Neural progenitor cell (in vitro differentiated cells): Measurements from ENCODE around the gene OPRL1.

Source experiments
- EZH2phosphoT487 ChIP-seq: fragments of 200-600 bp; sonication (generic); IDR thresholded peaks from 2 replicates; pipeline ENCODE4 v1.6.1; 2017; ENCODE audit warnings: antibody characterized with exemption
- TF ChIP-seq, protein P1 (sequence below): fragments of 200-600 bp; sonication (generic); IDR thresholded peaks from 2 replicates; pipeline ENCODE4 v1.5.1; 2017; ENCODE audit warnings: antibody characterized with exemption, mild to moderate bottlenecking

DNA sequence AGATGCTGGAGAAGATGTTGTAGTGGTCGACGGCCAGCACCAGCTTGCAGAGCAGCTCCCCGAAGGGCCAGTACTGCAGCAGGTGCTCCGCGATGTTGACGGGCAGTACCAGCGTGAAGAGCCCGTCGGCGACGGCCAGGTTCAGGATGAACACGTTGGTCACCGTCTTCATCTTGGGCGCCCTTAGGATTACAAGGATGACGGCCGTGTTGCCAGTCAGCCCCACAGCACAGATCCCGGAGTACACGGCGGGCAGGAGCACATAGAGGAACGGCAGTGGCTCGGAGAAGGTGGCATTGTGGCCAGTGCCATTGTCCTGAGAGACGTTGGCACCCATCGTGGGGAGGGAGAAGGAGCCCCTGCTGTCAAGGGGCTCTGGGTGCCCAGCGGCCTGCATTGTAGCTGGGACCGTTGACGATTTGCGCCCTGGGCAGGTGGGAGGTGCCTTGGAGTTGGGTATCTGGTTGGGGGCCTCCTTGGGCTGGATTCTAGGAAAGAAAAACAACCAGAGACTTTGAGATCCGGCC lies 26.6 kb downstream of the OPRL1 start:
- TF ChIP-seq, protein P1, sequence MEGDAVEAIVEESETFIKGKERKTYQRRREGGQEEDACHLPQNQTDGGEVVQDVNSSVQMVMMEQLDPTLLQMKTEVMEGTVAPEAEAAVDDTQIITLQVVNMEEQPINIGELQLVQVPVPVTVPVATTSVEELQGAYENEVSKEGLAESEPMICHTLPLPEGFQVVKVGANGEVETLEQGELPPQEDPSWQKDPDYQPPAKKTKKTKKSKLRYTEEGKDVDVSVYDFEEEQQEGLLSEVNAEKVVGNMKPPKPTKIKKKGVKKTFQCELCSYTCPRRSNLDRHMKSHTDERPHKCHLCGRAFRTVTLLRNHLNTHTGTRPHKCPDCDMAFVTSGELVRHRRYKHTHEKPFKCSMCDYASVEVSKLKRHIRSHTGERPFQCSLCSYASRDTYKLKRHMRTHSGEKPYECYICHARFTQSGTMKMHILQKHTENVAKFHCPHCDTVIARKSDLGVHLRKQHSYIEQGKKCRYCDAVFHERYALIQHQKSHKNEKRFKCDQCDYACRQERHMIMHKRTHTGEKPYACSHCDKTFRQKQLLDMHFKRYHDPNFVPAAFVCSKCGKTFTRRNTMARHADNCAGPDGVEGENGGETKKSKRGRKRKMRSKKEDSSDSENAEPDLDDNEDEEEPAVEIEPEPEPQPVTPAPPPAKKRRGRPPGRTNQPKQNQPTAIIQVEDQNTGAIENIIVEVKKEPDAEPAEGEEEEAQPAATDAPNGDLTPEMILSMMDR = no peak
- no peak for TF ChIP-seq EZH2phosphoT487
